Activated T-cell treated with anti-CD3 and anti-CD28 coated beads, Interleukin-2, amount 50 U/mL, for 4 hours (primary cell): ENCODE data around the gene KCTD5. TPM values are rescaled to one million over a fixed set of nuclear protein-coding genes. Genes with fewer than 3 reads are reported as not detected.
"Not testable (repeated sequence)": the region's sequence is repeated elsewhere in the genome, so short reads cannot be mapped to it uniquely, and the experiment has no call there.

Experiments
- ATAC-seq, 2 donors: fragments of 200-7000 bp; cut with Tn5 transposase; one replicate each; pipeline ENCODE4 v1.10.0; 2021
- DNase-seq: peaks from one replicate; pipeline ENCODE4 v3.0.0-alpha.2; 2020
- H3K27me3 Mint-ChIP-seq: one replicate; pipeline ENCODE4 v1.8.0; 2021; ENCODE audit warnings: low read depth, mixed read lengths
- H3K36me3 Mint-ChIP-seq: one replicate; pipeline ENCODE4 v1.8.0; 2022; ENCODE audit warnings: mixed read lengths; ENCODE audit not compliant: insufficient read depth
- H3K4me1 Mint-ChIP-seq: one replicate; pipeline ENCODE4 v1.8.0; 2021; ENCODE audit warnings: low read depth, mixed read lengths
- H3K4me3 Mint-ChIP-seq: one replicate; pipeline ENCODE4 v1.8.0; 2021; ENCODE audit warnings: mild to moderate bottlenecking, moderate library complexity, mixed read lengths
- H3K9me3 Mint-ChIP-seq: one replicate; pipeline ENCODE4 v1.8.0; 2021; ENCODE audit warnings: mixed read lengths
- total RNA-seq, 3 donors: library from RNA; stranded (reverse); gene quantifications; one replicate each; pipeline ENCODE4 v1.2.1, GENCODE V29; 2021

The KCTD5 gene
- total RNA-seq, 3 donors from 2014 or later, result 38.7 to 56.1 (median 42.0) TPM

DNA sequence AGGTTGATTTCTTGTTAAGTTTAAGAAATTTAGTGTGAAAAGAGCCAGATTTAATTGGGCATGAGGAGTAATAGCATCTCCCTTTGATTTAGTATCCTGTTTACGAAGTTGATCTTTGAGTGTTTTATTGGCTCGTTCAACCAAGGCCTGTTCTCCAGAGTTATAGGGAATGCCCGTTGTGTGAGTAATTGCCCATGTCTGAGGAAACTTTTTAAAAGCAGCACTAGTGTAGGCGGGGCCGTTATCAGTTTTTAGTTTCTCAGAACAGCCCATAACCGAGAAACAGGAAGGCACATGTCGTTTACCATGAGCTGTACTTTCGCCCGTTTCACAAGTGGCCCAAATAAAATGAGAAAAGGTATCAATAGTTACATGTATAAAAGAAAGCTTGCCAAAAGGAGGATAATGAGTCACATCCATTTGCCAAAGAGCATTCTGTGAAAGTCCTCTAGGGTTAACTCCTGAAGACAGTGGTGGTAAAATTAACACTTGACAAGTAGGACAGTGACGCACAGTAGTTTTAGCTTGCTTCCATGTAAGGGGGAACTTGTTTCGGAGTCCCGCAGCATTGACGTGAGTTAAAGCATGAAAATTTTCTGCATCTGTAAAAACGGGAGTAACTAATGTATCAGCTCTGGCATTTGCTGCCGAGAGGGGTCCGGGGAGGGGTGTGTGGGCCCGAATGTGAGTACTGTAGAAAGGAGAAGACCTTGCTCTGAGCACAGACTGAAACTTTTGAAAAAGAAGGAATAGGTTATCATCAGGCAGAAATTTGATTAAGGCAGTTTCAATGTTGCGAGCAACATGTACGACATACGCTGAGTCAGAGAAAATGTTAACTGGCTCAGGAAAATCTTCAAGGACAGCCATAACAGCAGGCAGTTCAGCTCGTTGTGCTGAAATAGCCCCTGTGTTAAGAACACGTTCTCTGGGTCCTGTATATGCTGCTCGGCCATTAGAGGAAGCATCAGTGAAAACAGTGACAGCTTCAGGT is 18.5 kb upstream of the KCTD5 start:
- peak; percentile 87 to 88 for ATAC-seq
- Mint-ChIP-seq H3K36me3 (peaks cover 38% of the 10 kb centered on the region), H3K9me3 (no peaks in the 10 kb centered on the region), H3K4me3 (peak overlapping the region; percentile 60), H3K27me3 (no peaks in the 10 kb centered on the region), H3K4me1 (peaks cover 51% of the 10 kb centered on the region)
- peak; percentile 35 for DNase-seq

DNA sequence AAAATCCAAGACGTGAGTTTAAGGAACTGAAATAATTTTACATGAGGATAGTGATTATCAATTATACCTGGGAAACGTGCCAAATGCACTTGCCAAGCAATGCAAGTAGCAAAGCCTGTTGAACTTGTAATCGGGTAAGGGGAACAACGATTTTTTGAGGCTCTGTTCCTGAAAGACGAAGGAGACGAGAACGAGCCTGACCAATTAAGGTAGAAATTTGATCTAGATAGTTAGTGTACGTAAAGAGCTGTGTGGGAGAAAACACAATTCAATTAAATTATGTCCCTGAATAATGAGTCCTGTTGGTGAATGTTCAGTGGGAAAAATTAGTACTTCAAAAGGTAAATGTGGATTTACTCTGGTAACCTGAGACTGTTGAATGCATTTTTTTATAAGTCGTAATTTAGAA is 17.7 kb upstream of the KCTD5 start:
- peaks cover 38% of the 10 kb centered on the region for H3K36me3 Mint-ChIP-seq
- no peaks in the 10 kb centered on the region for H3K27me3 Mint-ChIP-seq
- no peaks in the 10 kb centered on the region for H3K9me3 Mint-ChIP-seq
- ATAC-seq (no peak), DNase-seq (no peak)
- H3K4me3 Mint-ChIP-seq, result peak overlapping the region; percentile 60
- H3K4me1 Mint-ChIP-seq, result peaks cover 54% of the 10 kb centered on the region

DNA sequence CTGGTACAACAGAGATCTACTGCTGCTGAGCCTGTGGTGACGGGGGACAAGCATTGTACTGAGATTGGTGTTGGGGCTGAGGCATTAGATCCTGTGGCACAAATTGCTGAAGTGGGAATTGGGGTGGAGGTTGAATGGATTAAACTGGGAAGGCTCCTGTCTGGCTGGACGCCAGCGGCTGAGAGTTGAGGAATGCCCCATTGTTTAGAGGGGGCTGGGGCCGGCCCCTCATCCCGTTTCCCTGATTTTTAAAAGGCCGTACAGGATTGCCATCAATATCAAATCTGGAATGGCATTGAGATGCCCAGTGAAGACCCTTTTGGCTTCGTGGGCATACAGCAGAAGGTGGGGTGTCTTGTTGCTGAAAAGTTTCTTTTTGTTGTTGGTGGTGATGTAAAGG is 15.7 kb upstream of the KCTD5 start:
- not testable (repeated sequence) for H3K4me3 Mint-ChIP-seq, H3K9me3 Mint-ChIP-seq, ATAC-seq, H3K27me3 Mint-ChIP-seq, DNase-seq
- Mint-ChIP-seq H3K36me3 (peaks cover 38% of the 10 kb centered on the region), H3K4me1 (peaks cover 49% of the 10 kb centered on the region)

DNA sequence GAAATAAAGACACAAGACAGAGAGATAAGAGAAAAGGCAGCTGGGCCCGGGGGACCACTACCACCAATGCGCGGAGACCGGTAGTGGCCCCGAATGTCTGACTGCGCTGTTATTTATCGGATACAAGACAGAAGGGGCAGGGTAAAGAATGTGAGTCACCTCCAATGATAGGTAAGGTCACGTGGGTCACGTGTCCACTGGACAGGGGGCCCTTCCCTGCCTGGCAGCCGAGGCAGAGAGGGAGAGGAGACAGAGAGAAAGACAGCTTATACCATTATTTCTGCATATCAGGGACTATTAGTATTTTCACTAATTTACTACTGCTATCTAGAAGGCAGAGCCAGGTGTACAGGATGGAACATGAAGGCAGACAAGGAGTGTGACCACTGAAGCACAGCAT is 12.7 kb upstream of the KCTD5 start:
- not testable (repeated sequence) for ATAC-seq, DNase-seq, H3K27me3 Mint-ChIP-seq, H3K9me3 Mint-ChIP-seq
- peaks cover 31% of the 10 kb centered on the region for H3K36me3 Mint-ChIP-seq
- peaks cover 31% of the 10 kb centered on the region for H3K4me1 Mint-ChIP-seq
- H3K4me3 Mint-ChIP-seq, result peak overlapping the region; percentile 64

DNA sequence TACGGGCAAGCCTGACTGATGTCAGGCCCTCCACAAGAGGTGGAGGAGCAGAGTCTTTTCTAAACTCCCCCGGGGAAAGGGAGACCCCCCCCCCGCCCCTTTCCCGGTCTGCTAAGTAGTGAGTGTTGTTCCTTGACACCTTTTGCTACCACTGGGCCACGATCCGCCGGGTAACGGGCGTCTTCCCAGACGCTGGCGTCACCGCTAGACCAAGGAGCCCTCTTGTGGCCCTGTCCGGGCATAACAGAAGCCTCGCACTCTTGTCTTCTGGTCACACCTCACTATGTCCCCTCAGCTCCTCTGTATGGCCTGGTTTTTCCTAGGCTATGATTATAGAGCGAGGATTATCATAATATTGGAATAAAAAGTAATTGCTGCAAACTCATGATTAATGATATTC is 12.3 kb upstream of the KCTD5 start:
- H3K9me3 Mint-ChIP-seq, ATAC-seq, H3K27me3 Mint-ChIP-seq: not testable (repeated sequence)
- Mint-ChIP-seq H3K36me3 (peaks cover 28% of the 10 kb centered on the region), H3K4me1 (peaks cover 27% of the 10 kb centered on the region), H3K4me3 (peak overlapping the region; percentile 64)
- DNase-seq, result peak; percentile 61

DNA sequence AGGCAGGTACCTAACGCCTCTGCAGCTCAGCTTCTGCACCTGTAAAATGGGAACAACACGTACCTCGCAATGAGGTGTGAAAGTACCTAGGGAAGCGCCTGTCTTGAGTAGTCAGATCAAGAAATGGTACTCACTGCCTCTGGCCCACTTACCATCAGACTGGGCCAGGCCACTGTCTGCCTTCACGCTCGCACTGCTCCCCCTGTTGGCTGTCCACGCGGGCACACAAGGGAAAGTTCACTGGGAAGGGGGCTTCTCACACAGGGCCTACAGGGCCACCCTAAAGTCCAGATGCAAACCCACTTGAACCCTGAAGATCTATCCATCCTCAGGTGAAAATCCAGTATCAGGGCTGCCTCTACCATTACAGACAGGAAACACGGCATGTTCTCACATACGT is 11.1 kb upstream of the KCTD5 start:
- peak overlapping the region; percentile 84 for H3K4me3 Mint-ChIP-seq

DNA sequence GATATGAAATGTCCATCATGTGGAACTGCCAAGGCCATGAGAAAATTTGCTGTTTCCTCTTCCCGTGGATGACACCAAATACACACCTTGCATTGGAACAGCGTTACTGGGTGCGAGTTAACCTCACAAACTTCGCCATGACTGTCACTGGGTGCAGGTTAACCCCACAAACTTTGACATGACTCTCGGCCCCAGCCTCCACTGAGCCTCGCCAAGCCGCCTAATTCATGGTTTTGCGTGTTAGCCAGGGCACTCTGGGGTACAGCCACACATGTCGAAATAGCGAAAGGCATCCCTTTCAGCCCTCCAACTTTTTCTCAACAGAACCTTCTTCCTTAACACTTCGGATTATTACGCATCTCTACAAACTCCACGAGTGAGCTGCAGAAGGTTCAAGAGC is 10.6 kb upstream of the KCTD5 start:
- H3K36me3 Mint-ChIP-seq, result peaks cover 20% of the 10 kb centered on the region
- no peaks in the 10 kb centered on the region for H3K27me3 Mint-ChIP-seq
- peaks cover 24% of the 10 kb centered on the region for H3K4me1 Mint-ChIP-seq
- ATAC-seq (no peak), DNase-seq (no peak)
- H3K9me3 Mint-ChIP-seq, result no peaks in the 10 kb centered on the region
- H3K4me3 Mint-ChIP-seq, result peak overlapping the region; percentile 84

More for the DNA sequence above, 11.1 kb upstream of the KCTD5 start:
- Mint-ChIP-seq H3K4me1 (peaks cover 24% of the 10 kb centered on the region), H3K36me3 (peaks cover 24% of the 10 kb centered on the region)
- not testable (repeated sequence) for ATAC-seq, H3K9me3 Mint-ChIP-seq, H3K27me3 Mint-ChIP-seq, DNase-seq

DNA sequence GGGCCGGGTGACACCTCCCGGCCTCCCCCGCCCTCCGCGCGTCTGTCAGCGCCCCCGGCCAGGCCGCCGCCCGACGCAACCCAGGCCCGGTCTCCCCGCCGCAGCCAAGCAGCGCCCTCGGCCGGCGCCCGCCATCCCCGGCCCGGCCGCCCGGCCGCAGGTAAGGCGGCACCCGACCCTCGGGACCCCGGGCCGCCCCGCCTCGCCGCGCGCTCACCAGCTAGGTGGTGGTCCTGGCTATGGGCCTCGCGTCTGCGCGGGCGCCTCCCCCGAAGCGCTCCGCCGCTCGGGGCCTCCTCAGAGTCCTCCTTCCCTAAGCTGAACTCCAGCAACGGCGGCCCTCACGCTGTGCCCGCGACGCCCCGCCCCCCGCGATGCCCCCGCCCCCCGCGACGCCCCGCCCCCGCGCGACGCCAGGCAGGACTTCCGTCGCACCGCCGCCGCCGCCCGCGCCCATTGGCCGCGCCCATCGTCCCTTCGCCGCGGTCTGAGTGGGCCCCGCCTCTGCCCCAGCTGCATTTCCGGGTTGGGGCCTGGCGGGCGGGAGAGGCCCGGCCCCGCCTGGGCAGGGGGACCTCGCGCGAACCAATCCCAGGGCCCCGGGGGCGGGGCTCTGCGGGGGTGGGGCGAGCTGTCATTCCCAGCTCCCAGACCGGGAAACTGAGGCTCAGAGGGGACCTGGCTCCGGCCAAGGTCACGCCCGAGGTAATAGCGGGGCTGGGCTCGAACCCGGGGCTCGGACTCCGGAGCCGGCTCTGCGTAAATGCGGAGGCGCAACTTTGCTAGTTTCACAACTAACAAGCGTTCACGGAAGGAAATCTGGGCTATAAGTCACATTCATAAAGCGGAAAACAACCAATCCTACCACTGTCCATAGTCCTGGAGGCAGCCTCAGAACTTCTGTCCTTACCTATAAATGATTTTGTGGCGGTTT is 9.0 kb upstream of the KCTD5 start:
- H3K36me3 Mint-ChIP-seq, result peaks cover 6% of the 10 kb centered on the region
- peaks cover 24% of the 10 kb centered on the region for H3K4me1 Mint-ChIP-seq
- ATAC-seq (peak; percentile 96 to 98), DNase-seq (peak; percentile 90)
- H3K9me3 Mint-ChIP-seq, result no peaks in the 10 kb centered on the region
- peak overlapping the region; percentile 85 for H3K4me3 Mint-ChIP-seq
- no peaks in the 10 kb centered on the region for H3K27me3 Mint-ChIP-seq

DNA sequence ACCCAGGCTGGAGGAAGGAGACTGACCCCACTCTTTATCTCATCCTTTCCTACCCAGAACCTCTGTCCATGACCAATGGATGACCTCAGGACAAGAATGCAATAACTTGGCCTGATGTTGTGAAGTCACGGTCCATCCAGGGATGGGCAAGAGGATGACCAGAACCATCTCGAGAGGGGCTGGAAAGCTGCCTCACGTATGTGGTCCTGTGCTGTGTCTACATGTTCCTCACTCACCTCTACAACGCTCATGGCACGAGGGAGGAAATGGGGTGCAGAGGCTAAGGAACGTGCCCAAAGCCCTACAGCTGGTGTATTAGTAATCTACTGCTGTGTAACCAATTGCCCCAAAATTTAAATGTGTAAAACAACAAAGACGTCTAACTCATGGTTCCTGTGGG is 7.3 kb upstream of the KCTD5 start:
- H3K4me1 Mint-ChIP-seq, result peaks cover 16% of the 10 kb centered on the region
- DNase-seq (no peak), ATAC-seq (no peak)
- peaks cover 4% of the 10 kb centered on the region for H3K36me3 Mint-ChIP-seq
- H3K4me3 Mint-ChIP-seq, result peak overlapping the region; percentile 8
- H3K27me3 Mint-ChIP-seq, result no peaks in the 10 kb centered on the region
- H3K9me3 Mint-ChIP-seq, result no peaks in the 10 kb centered on the region

DNA sequence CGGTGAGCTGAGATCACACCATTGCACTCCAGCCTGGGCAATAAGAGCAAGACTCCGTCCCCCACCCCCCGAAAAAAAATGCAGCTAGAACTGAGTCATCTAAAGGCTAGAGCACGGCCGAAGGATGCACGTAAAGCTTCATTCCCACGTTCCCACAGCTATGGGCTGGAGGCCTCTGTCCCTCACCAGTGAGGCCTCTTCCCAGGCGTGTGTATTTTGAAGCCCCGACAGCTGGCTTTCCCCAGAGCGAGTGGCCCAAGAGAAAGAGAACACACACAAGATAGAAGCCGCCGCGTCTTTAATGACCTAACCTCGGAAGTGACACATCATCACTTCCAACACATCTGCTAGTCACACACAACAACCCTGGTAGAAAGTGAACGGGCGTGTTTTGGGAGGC is 6.6 kb upstream of the KCTD5 start:
- H3K36me3 Mint-ChIP-seq, result peaks cover 4% of the 10 kb centered on the region
- ATAC-seq (no peak), DNase-seq (no peak)
- no peaks in the 10 kb centered on the region for H3K9me3 Mint-ChIP-seq
- H3K27me3 Mint-ChIP-seq, result no peaks in the 10 kb centered on the region
- H3K4me1 Mint-ChIP-seq, result peaks cover 15% of the 10 kb centered on the region
- no peak overlapping the region for H3K4me3 Mint-ChIP-seq

DNA sequence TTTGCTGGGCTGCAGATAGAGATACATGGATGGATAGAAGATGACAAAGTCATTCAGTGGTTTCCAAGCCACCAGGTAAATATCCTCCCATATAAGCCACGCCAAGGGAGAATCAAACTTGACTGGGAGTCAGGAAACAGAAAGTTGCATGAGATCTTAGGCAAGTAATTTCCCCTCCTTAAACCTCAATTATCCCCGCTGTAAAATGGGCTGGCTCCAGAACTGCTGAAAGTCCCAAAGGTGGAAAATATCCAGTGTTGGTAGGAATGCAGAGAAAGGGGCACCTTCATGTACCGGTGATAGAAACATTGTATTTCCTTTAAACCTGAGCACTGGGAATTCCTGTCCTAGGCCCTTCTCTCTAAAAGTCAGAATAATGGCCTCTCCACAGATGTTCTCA is 5.4 kb upstream of the KCTD5 start:
- not testable (repeated sequence) for H3K36me3 Mint-ChIP-seq, H3K27me3 Mint-ChIP-seq, H3K4me1 Mint-ChIP-seq, ATAC-seq, DNase-seq, H3K4me3 Mint-ChIP-seq, H3K9me3 Mint-ChIP-seq

DNA sequence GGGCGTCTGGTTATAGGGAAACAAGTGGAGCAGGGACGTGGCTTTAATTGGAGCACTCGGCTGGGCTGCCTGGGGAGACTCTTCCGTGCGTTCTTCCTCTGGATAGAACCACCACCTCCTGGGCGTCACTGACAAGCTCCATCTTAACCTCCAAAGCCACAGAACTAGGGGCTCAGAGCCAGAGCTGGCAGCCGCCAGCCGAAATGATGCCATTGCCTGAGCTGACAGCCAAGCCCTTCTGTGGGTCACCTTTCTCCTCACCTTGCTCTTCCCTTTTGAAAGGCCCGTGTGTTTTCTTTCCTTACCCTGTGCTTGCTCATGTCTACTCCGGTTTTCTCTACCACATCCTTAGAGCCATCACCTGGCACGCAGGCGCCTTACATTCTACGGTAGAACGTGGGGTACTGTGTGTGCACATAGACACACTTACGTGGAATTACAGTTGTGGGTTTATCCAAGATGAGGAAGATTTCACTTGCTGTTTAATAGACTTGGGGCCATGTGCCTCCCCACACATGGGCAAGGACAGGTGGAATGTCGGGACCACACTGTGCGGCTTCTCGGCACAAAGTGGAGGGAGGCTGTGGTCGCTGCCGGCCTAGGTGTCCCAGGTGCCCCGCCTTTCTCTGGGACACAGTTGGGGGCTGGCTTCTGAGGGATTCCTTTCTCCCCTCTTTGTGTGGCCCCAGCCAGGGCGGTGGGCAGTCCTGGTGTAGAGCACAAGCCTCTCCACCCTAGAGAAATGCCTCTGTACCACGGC is 3.9 kb upstream of the KCTD5 start:
- H3K9me3 Mint-ChIP-seq, DNase-seq, ATAC-seq, H3K27me3 Mint-ChIP-seq, H3K36me3 Mint-ChIP-seq, H3K4me3 Mint-ChIP-seq, H3K4me1 Mint-ChIP-seq: not testable (repeated sequence)

DNA sequence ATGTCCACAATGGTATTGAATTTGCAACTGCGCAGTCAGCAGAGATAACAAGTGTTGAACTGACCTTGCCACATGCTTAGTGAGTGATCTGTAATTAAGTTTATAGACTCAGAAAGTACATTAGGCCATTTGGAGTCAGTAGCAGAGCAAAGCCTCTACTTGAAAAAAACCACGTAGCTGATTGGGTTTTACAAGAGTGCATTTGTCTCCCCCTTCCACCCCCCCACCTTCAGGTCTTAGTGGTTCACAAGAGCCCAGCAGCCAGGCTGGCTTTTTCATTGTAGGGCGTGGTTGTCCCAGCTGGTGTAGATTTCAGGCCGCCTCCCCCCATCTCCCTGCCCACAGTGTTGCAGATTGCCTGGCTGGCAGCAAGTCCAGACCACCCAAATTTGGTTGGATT is 2.4 kb upstream of the KCTD5 start:
- H3K4me1 Mint-ChIP-seq, result peaks cover 14% of the 10 kb centered on the region
- DNase-seq, H3K27me3 Mint-ChIP-seq, H3K36me3 Mint-ChIP-seq, H3K4me3 Mint-ChIP-seq, H3K9me3 Mint-ChIP-seq, ATAC-seq: not testable (repeated sequence)

DNA sequence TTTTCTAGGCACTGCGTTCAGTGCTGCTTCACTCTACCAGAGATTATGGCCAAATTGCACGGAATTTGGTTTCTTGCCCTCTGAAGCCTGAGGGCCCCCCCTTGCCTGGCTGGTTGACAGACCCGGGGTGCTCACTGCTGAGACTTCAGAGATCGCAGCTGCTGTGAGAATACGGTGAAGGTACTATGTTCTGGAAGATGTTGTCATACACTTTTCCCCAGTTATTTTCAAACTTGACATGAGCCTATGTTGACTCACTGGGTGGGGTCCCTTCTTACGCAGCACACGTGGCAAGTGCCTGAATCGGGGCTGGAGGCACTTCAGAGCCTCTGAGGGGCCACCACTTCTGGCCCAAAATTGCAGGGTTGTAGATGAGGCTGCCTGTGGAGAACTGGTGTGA is 2.0 kb upstream of the KCTD5 start:
- not testable (repeated sequence) for H3K36me3 Mint-ChIP-seq, H3K9me3 Mint-ChIP-seq, ATAC-seq, H3K27me3 Mint-ChIP-seq, DNase-seq
- Mint-ChIP-seq H3K4me1 (peaks cover 14% of the 10 kb centered on the region), H3K4me3 (peak overlapping the region; percentile 94)
